IPS-NIHi7 (cell line): ENCODE measurements around the gene VAV2.
A peak's percentile ranks its signal among the peaks of the same experiment; 100 is the strongest.

ENCODE experiments used
- DNase-seq: peaks from one replicate; pipeline ENCODE4 v3.0.0; 2012; ENCODE audit warnings: mixed read lengths; ENCODE audit errors: extremely low spot score

VAV2 gene

DNA sequence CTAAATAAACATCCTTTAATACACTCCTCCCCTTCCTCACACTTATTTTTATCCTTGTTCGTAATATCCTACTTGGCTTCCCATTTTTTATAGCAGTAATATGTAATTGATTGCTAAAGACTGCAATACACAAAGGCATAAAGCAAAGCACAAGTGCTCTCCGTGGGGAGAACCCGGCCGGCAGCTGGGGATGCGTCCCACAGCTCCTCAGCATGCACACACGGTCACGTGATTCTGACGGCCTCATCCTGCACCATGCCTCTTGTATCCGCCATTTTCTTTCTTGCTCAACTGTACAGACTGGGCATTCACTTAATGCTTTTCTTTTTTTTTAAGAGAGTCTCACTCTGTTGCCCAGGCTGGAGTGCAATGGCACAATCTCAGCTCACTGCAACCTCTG, 36.0 kb upstream of the VAV2 start:
- no peak for DNase-seq

DNA sequence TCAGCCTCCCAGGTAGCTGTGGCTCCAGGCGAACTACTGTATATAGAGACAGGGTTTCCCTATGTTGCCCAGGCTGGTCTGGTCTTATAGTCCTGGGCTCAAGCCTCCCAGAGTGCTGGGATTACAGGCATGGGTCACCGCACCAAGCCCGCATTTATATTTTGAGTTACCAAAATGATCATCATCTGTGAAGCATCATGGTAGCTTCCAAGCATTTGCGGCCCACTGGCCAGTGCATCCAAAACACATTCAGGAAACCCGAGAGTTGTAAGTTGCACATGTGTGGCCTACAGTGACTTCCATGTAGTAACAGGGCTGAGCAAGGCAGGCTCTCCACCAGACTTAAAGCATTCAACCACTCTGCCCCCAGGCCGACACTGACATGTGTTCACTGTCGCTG, 35.4 kb upstream of the VAV2 start:
- DNase-seq, result no peak

DNA sequence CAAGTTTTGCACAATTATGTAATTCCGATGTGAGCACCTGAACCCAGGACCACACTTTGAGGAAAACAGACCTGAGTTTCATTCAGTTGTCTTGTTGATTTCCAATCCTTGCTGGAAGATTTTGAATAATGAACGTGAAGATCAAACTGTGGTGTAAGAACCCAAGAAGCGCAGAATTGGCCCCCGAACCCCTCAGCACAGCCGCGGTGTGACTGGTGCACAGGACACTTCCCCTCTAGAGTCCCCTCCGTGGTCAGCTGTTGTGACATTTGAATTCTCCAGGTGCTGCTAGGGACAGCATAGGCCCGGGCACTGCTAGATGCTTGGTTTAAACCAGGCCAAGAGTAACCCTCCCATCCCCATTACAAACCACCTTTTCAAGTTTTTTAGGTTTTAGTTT, 34.9 kb upstream of the VAV2 start:
- no peak for DNase-seq

DNA sequence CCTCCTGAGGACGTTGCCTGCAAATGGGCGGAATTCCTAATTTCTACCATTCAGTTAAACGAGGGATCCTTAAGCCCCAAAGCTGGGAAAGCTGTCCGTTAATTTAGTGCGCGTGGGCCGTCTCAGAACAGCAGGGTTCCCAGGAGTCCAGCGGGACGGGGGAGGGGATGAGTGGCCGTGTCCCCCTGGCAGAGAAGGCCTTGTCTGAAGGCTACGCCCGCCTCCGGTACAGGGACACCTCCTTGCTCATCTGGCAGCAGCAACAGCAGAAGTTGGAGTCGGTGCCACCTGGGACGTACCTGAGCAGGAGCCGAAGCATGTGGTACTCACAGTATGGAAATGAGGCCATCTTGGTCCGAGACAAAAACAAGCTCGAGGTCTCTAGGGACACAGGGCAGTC, 34.5 kb upstream of the VAV2 start:
- no peak for DNase-seq

DNA sequence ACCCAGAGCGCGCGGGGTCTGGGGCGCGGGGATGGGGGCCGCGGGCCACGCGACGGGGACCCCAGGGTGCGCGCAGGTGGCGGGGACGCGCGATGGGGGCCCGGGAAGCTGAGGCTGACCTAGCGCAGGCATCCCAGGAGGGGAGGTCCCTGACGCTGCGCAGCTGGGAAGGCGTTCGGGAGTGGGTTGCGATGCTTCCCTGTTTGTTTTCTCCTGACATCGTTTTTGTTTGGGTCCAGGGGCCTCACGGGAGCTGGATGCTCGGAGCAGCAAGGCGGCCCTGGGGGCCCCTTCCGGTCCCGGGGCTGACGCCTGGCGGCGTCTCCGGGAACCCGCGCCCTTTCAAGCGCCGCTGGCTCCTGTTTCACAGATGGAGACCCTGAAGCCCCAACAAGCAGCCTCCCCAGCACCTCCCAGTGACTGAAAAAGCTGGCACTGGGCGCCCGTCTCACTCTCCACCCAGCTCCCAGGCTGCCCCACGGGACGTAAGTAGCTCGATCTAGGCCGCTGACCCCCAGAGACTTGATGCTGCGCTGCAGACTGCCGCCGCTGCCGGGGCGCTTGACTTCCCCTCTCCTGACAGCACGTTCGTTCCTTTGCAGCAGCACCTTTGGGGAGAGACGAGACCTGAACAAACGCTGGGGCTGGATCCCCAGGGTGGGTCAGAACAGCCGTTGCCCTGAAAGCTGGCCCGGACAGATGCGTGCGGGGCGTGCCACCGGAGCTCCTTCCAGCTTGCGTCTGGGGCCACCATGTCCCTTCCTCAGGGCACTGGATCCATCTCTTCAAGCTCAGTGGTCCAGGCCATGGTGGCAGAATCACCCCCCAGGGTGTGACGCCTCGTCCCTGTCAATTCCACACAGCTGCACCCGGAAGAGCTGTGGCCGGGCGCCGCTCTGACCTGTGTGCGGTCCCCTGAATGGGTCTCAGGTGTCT, 33.8 kb upstream of the VAV2 start:
- DNase-seq, result peak; percentile 71

DNA sequence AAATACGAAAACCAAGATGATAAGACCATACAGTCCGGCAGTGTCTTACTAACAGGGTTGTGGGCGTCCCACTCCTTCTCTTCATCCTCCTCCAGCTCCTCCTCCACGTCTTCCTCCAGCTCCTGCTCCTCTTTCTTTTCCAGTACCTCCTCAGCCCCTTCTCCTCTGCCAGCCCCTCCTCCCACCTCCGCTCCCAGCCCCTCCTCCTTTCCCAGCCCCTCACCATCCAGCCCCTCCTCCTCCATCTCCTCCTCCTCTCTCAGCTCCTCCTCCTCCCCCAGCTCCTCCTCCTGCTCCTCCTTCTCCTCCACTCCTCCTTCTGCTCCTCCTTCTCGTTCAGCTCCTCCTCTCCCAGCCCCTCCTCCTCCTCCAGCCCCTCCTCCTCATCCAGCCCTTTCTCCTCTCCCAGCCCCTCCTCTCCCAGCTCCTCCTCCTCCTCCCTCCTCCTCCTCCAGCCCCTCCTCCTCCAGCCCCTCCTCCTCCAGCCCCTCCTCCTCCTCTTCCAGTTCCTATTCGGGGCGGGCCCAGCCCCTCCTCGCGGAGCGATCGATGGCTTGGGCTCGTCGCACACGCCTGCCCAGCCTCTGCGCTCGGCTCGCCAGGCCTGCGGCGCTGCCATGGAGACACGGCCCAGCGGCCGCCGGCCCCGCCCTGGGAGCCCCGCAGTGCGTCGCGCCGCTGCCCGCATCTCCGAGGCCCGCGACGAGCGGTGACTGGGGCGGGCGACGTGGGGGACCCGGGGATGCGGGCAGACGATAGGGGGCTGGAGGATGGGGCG, 32.9 kb upstream of the VAV2 start, which contains the start of gene BRD3OS:
Gene BRD3OS (plus strand): TSS at position 654 of the 778 bp plus-strand sequence. CDS start 1,267 bp downstream, outside the sequence.
- peak; percentile 97 for DNase-seq

DNA sequence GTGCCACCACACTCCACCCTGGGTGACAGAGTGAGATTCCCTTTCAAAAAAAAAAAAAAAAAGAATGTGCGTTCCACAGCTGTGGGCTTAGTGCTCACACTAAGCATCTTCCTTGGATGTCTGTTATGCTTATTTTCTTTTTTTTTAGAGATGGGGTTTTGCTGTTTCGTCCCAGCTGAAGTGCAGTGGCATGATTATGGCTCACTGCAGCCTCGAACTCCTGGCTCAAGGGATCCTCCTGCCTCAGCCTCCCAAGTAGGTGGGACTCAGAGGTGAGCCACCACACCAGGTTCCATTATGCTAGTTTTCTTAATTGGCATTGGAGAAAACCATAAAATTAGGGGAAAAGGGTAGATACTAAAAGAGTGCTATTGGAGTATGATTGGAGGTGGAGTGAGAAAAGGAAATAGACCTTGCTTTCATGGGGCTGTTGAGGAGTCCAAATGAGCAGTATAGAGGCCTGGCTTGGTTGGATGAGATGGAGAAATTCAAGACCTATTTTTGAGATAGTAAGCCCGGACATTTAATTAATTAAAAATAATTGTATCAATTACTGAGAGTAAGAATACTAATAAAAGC, 32.2 kb upstream of the VAV2 start:
- DNase-seq, result no peak

DNA sequence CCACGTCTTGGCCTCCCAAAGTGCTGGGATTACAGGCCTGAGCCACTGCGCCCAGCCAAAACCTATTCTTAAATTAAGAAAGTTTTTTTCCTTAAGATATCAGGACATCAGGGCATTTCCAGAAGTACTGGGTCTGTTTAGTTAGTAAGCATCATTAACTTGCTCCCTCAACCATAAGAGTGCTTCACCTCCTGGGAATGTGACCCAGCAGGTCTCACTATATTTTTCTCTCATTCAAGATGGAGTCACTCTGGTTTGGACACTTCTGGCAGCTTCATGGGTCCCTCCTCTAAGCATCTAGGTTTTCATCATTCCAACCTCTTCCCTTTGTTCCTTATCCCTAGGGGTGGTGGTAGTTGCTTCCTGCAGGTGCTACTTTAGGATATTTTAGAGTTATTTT, 22.8 kb upstream of the VAV2 start:
- DNase-seq, result no peak

DNA sequence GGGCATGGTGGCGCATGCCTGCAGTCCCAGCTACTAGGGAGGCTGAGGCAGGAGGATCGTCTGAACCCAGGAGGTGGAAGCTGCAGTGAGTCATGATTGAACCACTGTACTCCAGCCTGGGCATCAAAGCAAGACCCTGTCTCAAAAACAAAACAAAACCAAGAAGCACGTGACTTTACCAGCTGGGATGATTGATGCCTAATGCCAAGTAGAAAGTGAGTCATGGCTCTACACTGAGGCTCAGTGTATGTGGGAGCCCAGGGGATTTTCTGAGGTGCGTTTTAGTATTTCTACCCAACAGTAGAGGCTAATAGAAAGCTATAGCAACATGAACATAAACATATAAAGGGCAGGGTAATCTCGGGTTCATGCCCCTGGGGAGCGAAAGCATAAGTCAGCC, 19.3 kb upstream of the VAV2 start:
- DNase-seq, result no peak

DNA sequence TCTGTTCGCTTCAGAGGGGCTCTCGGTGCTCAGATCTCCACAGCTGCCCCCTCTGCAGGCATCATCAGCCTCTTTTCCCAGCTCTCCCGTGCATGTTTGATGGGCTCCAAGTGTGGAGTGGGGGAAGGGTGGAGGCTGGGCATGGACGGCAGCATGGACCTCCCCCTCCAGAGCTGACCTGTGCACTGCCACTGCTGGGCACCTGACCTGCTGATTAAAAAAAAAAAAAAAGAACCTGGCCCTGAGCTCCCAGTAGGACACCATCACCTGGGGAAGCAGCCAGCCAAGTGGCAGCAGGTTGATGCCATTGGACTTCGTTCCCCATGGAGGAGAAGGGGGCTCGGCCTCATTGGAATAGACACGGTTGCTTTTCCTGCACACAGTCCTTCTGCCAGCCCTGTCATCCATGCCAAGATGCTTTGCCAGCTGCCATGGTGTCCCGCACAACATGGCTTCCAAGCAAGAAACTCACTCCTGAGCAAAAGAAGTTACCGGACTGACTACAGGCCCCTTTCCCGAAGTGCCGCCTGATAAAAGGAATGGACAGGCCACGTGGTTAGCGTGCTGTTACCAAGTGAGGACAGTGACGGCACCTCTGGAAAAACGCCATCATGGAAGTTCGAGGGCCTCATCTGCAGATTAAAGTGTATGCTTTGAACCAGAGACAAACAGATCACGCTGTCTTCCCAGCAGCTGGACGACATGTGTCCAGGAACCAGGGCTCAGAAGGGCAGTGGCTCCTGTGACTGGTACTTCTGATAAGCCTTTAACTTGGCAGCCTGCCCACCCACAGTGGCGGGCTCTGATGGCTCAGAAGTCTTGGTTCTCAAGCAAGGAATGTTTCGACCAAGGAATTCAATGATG, 18.4 kb upstream of the VAV2 start:
- DNase-seq, result no peak

DNA sequence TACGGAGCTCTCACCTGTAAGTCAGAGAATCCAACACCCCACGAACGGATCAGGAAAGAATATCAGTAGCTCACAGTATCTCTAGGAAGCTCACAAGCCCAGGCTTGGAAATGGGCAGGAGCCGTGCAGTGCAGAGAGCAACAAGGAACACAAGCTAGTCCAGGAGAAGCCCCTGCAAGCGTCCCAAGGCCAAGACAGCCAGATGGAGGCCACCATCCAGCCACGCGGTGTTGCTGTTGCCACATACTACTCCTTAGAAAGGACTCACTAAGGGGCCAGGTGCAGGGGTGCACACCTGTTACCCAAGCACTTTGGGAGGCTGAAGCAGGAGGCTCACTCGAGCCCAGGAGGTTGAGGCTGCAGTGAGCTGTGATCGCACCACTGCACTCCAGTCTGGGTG, 15.4 kb upstream of the VAV2 start:
- DNase-seq, result no peak

DNA sequence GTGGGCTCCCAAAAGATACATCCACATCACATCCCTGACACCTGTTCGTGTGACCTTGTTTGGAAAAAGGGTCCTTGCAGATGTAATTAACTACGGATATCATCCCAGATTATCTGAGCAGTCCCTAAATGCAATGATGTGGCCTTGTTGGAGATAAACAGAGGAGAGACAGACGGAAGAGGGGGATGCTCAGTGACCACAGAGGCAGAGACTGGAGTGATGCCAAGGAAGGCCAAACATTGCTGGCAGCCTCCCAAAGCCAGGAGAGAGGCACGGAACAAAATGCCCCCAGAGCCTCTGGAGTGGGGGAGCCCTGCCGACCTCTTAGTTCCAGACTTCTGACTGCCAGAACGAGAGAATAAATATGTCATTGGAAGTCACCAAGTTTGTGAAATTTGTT, 15.0 kb upstream of the VAV2 start:
- DNase-seq, result no peak

DNA sequence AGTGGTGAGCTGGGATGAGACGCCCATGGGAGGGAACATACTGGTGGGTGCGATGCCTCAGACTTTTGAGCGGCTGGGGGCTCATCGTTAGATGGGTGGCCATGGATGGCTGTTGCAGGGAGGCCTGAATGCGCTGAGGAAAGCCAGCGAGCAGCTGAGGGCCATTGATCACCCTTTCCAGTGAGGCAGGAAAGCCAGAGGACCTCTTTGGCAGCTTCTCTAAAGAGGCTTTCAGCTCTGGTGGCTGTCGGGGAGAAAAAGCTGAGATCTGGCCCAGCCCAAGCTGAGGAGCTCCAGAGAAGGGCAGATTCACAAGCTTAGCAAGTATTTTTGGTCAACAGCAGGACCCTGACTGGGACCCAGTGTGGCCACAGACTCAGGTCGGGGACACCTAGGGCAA, 13.3 kb upstream of the VAV2 start:
- no peak for DNase-seq

DNA sequence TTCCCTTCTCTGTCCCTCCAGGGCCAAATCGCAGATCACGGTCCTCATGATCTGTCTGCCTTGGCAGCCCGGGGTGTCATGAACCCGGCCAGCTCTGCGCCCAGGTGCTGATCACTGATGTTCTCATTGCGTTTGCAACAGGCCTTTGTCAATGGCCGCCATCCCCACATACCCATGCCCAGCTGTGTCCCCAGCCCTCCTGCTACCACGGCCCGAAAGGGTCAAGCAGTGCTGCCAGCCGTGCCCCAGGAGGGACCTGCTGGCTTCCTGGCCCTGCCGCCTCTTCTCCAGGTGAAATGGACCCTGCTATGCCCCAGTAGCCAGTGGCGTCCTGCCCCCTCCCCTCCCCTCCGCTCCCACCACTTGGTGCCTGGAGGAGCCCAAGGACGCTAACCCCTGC, 12.8 kb upstream of the VAV2 start:
- DNase-seq, result no peak

DNA sequence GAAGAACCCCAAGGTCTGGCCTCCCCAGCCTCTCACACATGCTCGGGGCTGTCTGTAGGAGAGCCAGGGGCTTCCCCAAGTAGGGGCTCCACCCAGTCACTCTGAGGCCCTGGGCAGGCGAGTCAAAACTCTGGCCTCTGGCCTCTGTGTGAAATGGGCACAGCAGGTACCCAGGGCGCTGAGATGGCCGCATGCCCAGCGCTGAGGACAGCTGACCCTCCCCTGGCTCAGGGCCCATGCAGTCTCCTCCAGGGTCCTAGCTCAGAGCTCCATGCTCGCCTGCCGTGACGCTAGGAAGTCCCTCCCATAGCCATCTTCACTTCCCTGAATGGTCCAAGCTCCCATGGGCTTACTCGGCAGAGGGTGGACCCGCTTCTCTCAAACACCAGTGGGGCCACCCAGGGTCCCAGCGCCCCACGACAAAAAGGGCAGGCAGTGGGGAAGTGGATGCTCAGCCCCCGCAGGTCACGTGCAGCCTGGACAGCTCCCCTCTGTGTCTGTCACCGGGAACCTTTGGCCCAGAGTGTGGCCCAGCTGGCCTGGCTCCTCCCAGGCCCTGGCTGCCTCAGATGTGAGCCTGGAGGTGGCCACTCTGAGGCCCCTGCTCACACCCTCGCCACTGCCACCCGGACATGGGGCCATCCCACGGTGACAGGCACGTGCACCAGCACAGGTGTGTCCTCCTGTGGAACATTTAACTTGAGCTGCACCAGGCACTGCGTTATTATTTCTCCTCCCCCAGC, 12.2 kb upstream of the VAV2 start:
- DNase-seq, result no peak

DNA sequence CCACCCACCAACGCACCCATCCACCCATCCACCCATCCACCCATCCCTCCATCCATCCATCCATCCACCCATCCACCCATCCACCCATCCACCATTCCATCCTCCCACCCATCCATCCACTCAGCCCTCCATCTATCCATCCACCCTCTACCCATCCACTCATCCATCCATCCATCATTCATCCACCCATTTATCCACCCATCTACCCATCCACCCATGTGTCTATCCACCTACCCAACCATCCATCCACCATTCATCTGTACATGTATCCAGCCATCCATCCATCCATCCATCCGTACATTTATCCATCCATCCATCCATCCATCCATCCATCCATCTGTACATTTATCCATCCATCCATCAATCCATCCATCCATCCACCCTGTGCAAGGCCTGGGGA, 11.1 kb upstream of the VAV2 start:
- DNase-seq, result no peak

DNA sequence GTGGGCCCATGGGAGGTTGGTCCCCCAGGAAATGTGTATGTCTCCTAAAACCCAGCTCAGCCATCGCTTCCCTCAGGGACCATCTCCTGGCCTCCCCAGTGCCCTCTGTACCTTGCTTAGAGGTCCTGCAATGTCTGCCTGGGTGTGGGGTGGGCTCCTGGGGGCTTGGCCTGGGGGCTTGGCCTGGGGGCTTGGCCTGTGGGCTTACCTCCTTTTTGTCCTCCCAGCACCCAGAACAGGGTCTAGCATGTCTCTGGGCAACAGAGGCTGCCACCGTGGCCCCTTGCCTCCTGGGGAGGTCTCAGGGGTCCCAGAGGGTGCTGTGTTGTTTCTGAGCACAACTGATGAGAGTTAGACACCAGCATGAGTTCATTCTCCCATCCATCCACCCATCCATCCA, 10.7 kb upstream of the VAV2 start:
- DNase-seq, result no peak

DNA sequence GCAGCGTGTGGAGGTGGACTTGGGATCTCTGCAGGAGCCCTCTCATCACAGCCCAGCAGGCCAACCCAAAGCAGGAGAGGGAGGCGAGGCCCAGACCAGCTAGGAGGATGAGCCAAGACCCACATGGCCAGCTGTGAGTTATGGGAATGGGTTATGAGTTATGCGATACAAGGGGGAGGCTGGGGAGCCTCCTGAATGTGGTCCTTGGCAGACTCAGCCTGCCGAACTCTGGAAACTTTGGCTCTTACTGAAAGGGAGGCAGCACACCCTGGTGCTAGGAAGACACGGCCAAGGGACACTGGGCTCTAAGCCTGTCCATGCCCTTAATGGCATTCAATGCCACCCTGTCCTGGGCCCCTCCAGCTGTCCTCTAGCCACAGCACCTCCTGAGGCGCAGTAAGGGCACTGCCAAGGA, 7.7 kb upstream of the VAV2 start:
- no peak for DNase-seq

DNA sequence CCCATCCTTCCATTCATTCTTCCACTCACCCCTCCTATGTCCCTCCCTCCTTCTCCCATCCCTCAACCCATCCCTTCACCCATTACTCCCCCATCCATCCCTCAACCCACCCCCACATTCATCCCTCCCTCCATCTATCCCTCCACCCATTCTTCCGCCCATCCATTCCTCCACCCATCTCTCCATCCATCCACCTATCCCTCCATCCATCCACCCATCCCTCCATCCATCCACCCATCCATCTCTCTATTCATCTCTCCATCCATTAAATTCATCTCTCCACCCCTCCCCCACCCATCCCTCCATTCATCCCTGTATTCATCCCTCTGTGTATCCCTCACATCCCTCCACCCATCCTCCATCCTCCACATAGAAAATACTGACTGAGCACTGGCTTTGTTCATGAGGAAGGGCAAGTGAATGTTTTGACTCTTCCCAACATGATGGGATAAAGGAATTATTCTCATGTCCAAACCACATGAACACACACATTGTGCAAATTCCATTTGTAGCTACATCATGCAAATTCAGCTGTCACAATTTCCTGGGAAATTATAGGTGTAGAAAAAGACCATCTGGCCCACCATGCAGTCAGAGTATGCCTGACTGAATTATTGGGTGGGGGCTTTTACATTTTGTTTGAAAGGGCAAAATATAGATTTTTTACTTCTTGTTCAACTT, 6.9 kb upstream of the VAV2 start:
- DNase-seq, result no peak

DNA sequence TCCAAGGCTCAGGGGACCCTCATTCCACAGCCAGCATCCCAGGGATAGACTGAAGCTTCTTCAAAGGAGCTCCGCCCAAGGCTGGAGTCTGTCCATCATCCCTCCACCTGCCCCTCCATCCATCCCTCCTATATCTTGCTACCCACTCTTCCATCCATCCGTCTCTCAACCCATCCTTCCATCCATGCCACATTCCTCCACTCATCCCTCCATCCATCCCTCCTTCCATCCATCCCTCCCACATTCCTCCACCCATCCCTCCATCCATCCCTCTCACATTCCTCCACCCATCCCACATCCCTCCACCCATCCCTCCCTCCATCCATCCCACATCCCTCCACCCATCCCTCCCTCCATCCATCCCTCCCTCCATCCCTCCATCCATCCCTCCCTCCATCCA, 5.5 kb upstream of the VAV2 start:
- no peak for DNase-seq
